SK-N-SH treated with all-trans-retinoic acid at 6 μM for 48 hours (cell line): ENCODE data around the gene TEX14.

Experiments
- ARNTL ChIP-seq: fragments of 450-650 bp; formaldehyde crosslinking; IDR thresholded peaks from 2 replicates; pipeline ENCODE4 v1.5.0; 2020; ENCODE audit warnings: low read depth, mild to moderate bottlenecking, moderate library complexity, borderline replicate concordance
- BACH2 ChIP-seq: fragments of 250-450 bp; sonication (Bioruptor Pico); IDR thresholded peaks from 2 replicates; pipeline ENCODE4 v1.9.0; 2021; ENCODE audit warnings: mild to moderate bottlenecking, borderline replicate concordance
- CSDC2 ChIP-seq: fragments of 250-450 bp; sonication (Bioruptor Pico); IDR thresholded peaks from 2 replicates; pipeline ENCODE4 v1.5.0; 2020; ENCODE audit warnings: mild to moderate bottlenecking, moderate library complexity
- ISL1 ChIP-seq: fragments of 250-450 bp; sonication (Bioruptor Pico); IDR thresholded peaks from 2 replicates; pipeline ENCODE4 v2.1.2; 2022; ENCODE audit warnings: mild to moderate bottlenecking, moderate library complexity
- OSR1 ChIP-seq: fragments of 250-450 bp; sonication (Bioruptor Pico); IDR thresholded peaks from 2 replicates; pipeline ENCODE4 v1.8.0; 2022; ENCODE audit warnings: moderate library complexity, mild to moderate bottlenecking, inconsistent platforms
- RARB ChIP-seq: fragments of 250-450 bp; sonication (Bioruptor Pico); IDR thresholded peaks from 2 replicates; pipeline ENCODE4 v1.8.0; 2021; ENCODE audit warnings: mild to moderate bottlenecking, moderate library complexity
- TCF4 ChIP-seq: fragments of 250-450 bp; sonication (Bioruptor Pico); IDR thresholded peaks from 2 replicates; pipeline ENCODE4 v1.8.0; 2021; ENCODE audit warnings: mild to moderate bottlenecking, moderate library complexity, borderline replicate concordance
- TOX ChIP-seq: fragments of 250-450 bp; sonication (Bioruptor Pico); IDR thresholded peaks from 2 replicates; pipeline ENCODE4 v1.8.0; 2021; ENCODE audit warnings: mild to moderate bottlenecking, moderate library complexity, borderline replicate concordance
- ZFP3 ChIP-seq: fragments of 250-450 bp; sonication (Bioruptor Pico); IDR thresholded peaks from 2 replicates; pipeline ENCODE4 v1.5.0; 2020; ENCODE audit warnings: mild to moderate bottlenecking, moderate library complexity
- ZFP30 ChIP-seq: fragments of 450-650 bp; formaldehyde crosslinking; IDR thresholded peaks from 2 replicates; pipeline ENCODE4 v1.5.0; 2022; ENCODE audit warnings: mild to moderate bottlenecking, moderate library complexity
- TF ChIP-seq, protein P1 (sequence below): fragments of 250-450 bp; sonication (Bioruptor Pico); IDR thresholded peaks from 2 replicates; pipeline ENCODE4 v1.8.0; 2020; ENCODE audit warnings: mild to moderate bottlenecking, moderate library complexity, borderline replicate concordance
- TF ChIP-seq, protein P2 (sequence below): fragments of 250-450 bp; sonication (Bioruptor Pico); IDR thresholded peaks from 2 replicates; pipeline ENCODE4 v1.5.1; 2020; ENCODE audit warnings: low read depth, mild to moderate bottlenecking, moderate library complexity
- TF ChIP-seq, protein P3 (sequence below): fragments of 250-450 bp; sonication (Bioruptor Pico); IDR thresholded peaks from 2 replicates; pipeline ENCODE4 v1.5.0; 2020; ENCODE audit warnings: mild to moderate bottlenecking, moderate library complexity
- TF ChIP-seq, protein P4 (sequence below): fragments of 250-450 bp; sonication (Bioruptor Pico); IDR thresholded peaks from 2 replicates; pipeline ENCODE4 v1.5.1; 2021; ENCODE audit warnings: mild to moderate bottlenecking, moderate library complexity

DNA sequence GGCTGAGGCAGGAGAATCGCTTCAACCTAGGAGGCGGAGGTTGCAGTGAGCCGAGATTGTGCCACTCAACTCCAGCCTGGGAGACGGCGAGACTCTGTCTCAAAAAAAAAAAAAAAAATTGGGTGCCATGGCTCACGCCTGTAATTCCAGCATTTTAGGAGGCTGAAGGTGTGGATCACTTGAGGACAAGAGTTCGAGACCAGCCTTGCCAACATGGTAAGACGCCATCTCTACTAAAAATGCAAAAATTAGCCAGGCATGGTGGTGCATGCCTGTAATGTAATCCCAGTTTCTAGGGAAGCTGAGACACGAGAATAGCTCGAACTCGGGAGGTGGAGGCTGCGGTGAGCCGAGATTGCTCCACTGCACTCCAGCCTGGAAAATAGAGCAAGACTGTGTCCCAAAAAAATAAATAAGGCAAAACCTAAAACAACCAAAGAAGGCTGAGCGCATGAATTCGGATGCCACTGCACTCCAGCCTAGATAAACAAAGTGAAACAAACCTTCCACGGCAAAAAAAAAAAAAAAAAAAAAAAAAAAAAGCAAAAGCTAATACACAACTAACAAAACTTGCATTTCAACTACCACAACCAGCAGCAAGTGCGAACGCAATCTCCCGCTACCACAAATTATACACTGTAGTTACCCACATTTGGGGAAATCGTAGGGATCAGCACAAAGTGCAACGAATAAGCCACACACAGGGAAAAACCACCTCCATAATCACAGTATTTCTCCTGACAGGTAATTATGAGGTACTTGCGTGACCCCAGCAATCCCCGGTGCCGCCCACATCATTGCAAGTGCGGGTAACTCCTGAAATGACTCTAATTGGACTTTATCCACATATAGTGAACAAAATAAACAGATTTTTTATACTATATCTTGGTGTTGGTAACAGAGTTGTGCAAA, 25.6 kb downstream of the TEX14 start:
- TF ChIP-seq, protein P1, sequence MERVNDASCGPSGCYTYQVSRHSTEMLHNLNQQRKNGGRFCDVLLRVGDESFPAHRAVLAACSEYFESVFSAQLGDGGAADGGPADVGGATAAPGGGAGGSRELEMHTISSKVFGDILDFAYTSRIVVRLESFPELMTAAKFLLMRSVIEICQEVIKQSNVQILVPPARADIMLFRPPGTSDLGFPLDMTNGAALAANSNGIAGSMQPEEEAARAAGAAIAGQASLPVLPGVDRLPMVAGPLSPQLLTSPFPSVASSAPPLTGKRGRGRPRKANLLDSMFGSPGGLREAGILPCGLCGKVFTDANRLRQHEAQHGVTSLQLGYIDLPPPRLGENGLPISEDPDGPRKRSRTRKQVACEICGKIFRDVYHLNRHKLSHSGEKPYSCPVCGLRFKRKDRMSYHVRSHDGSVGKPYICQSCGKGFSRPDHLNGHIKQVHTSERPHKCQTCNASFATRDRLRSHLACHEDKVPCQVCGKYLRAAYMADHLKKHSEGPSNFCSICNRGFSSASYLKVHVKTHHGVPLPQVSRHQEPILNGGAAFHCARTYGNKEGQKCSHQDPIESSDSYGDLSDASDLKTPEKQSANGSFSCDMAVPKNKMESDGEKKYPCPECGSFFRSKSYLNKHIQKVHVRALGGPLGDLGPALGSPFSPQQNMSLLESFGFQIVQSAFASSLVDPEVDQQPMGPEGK (CRISPR knock-in tag), result no peak
- no peak for TF ChIP-seq BACH2 (CRISPR knock-in tag)
- no peak for TF ChIP-seq ARNTL (CRISPR knock-in tag)
- no peak for TF ChIP-seq TOX (CRISPR knock-in tag)
- TF ChIP-seq TCF4 (CRISPR knock-in tag), result no peak
- TF ChIP-seq ZFP30, result no peak
- TF ChIP-seq RARB (CRISPR knock-in tag), result no peak
- TF ChIP-seq ISL1 (CRISPR knock-in tag), result no peak
- TF ChIP-seq, protein P2, sequence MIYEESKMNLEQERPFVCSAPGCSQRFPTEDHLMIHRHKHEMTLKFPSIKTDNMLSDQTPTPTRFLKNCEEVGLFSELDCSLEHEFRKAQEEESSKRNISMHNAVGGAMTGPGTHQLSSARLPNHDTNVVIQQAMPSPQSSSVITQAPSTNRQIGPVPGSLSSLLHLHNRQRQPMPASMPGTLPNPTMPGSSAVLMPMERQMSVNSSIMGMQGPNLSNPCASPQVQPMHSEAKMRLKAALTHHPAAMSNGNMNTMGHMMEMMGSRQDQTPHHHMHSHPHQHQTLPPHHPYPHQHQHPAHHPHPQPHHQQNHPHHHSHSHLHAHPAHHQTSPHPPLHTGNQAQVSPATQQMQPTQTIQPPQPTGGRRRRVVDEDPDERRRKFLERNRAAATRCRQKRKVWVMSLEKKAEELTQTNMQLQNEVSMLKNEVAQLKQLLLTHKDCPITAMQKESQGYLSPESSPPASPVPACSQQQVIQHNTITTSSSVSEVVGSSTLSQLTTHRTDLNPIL (CRISPR knock-in tag), result no peak
- TF ChIP-seq ZFP3 (CRISPR knock-in tag), result no peak
- TF ChIP-seq, protein P3, sequence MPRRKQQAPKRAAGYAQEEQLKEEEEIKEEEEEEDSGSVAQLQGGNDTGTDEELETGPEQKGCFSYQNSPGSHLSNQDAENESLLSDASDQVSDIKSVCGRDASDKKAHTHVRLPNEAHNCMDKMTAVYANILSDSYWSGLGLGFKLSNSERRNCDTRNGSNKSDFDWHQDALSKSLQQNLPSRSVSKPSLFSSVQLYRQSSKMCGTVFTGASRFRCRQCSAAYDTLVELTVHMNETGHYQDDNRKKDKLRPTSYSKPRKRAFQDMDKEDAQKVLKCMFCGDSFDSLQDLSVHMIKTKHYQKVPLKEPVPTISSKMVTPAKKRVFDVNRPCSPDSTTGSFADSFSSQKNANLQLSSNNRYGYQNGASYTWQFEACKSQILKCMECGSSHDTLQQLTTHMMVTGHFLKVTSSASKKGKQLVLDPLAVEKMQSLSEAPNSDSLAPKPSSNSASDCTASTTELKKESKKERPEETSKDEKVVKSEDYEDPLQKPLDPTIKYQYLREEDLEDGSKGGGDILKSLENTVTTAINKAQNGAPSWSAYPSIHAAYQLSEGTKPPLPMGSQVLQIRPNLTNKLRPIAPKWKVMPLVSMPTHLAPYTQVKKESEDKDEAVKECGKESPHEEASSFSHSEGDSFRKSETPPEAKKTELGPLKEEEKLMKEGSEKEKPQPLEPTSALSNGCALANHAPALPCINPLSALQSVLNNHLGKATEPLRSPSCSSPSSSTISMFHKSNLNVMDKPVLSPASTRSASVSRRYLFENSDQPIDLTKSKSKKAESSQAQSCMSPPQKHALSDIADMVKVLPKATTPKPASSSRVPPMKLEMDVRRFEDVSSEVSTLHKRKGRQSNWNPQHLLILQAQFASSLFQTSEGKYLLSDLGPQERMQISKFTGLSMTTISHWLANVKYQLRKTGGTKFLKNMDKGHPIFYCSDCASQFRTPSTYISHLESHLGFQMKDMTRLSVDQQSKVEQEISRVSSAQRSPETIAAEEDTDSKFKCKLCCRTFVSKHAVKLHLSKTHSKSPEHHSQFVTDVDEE (CRISPR knock-in tag), result no peak
- no peak for TF ChIP-seq CSDC2 (CRISPR knock-in tag)
- TF ChIP-seq OSR1 (CRISPR knock-in tag), result no peak
- TF ChIP-seq, protein P4, sequence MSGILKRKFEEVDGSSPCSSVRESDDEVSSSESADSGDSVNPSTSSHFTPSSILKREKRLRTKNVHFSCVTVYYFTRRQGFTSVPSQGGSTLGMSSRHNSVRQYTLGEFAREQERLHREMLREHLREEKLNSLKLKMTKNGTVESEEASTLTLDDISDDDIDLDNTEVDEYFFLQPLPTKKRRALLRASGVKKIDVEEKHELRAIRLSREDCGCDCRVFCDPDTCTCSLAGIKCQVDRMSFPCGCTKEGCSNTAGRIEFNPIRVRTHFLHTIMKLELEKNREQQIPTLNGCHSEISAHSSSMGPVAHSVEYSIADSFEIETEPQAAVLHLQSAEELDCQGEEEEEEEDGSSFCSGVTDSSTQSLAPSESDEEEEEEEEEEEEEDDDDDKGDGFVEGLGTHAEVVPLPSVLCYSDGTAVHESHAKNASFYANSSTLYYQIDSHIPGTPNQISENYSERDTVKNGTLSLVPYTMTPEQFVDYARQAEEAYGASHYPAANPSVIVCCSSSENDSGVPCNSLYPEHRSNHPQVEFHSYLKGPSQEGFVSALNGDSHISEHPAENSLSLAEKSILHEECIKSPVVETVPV (CRISPR knock-in tag), result no peak
